CD4-positive, alpha-beta memory T cell (primary cell): Measurements from ENCODE around the gene PGC. TPM values are rescaled to one million over a fixed set of nuclear protein-coding genes. Genes with fewer than 3 reads are reported as not detected.

Experiments used
- CTCF ChIA-PET: fragments of 350-600 bp; sonication (Branson Sonifier 250); formaldehyde crosslinking; loops from one replicate; lab custom pipeline; 2021; ENCODE audit warnings: inconsistent platforms; ENCODE audit not compliant: partially characterized antibody; lab: Charles Lee
- POLR2A ChIA-PET: fragments of 350-600 bp; sonication (Branson Sonifier 250); formaldehyde crosslinking; loops from one replicate; lab custom pipeline; 2021; ENCODE audit not compliant: partially characterized antibody; lab: Charles Lee
- DNase-seq, 5 donors: peaks; one replicate each; pipeline versions ENCODE4 v3.0.0 to v3.0.0-alpha.2; 2020 to 2022; ENCODE audit warnings: mixed read lengths in 1 of 5
- H3K27ac ChIP-seq: one replicate; pipeline ENCODE4 v1.7.0; 2013; ENCODE audit warnings: low read depth, low read length
- H3K27me3 ChIP-seq: 2 replicates; pipeline ENCODE4 v1.7.0; 2013; ENCODE audit warnings: mild to moderate bottlenecking, low read length, moderate library complexity; ENCODE audit not compliant: insufficient read depth
- H3K36me3 ChIP-seq: 2 replicates; pipeline ENCODE4 v1.7.0; 2013; ENCODE audit warnings: mild to moderate bottlenecking, low read length, moderate library complexity; ENCODE audit not compliant: insufficient read depth
- H3K4me1 ChIP-seq: 2 replicates; pipeline ENCODE4 v1.7.0; 2013; ENCODE audit warnings: mild to moderate bottlenecking, low read length, moderate library complexity; ENCODE audit not compliant: insufficient read depth
- H3K4me3 ChIP-seq, 2 donors: one replicate each; pipeline ENCODE4 v1.7.0; 2013; ENCODE audit warnings: low read length in 2 of 2, mild to moderate bottlenecking in 1 of 2
- H3K9me3 ChIP-seq, 2 donors: one replicate each; pipeline ENCODE4 v1.7.0; 2013; ENCODE audit warnings: low read length in 2 of 2, control low read depth in 1 of 2; ENCODE audit not compliant: control insufficient read depth in 1 of 2
- H3K27ac Mint-ChIP-seq, 7 donors: one replicate each; pipeline ENCODE4 v1.8.0; 2020 to 2021; ENCODE audit warnings: mixed read lengths in 7 of 7, mild to moderate bottlenecking in 6 of 7, inconsistent platforms in 3 of 7, moderate library complexity in 3 of 7
- H3K27me3 Mint-ChIP-seq, 2 donors: one replicate each; pipeline ENCODE4 v1.8.0; 2020 to 2021; ENCODE audit warnings: mixed read lengths in 2 of 2
- H3K36me3 Mint-ChIP-seq, 2 donors: one replicate each; pipeline ENCODE4 v1.8.0; 2020 to 2021; ENCODE audit warnings: mixed read lengths in 2 of 2, inconsistent platforms in 1 of 2, mild to moderate bottlenecking in 1 of 2
- H3K4me1 Mint-ChIP-seq, 4 donors: one replicate each; pipeline ENCODE4 v1.8.0; 2020 to 2021; ENCODE audit warnings: mixed read lengths in 4 of 4, mild to moderate bottlenecking in 1 of 4
- H3K4me3 Mint-ChIP-seq, 8 donors: one replicate each; pipeline ENCODE4 v1.8.0; 2020 to 2021; ENCODE audit warnings: mixed read lengths in 8 of 8, mild to moderate bottlenecking in 7 of 8, moderate library complexity in 6 of 8, inconsistent platforms in 3 of 8
- H3K9me3 Mint-ChIP-seq, 8 donors: one replicate each; pipeline ENCODE4 v1.8.0; 2020 to 2021; ENCODE audit warnings: mixed read lengths in 8 of 8, mild to moderate bottlenecking in 5 of 8, inconsistent platforms in 3 of 8, moderate library complexity in 1 of 8
- intact Hi-C: fragments of 100-400 bp; cut with micrococcal nuclease; formaldehyde crosslinking; loops from one replicate; pipeline ENCODE4 v1.15.1; 2023
- polyA plus RNA-seq, 2 donors: library from polyadenylated mRNA; unstranded; fragments of 300-500 nt; fragmentation: Illumina TruSeq; gene quantifications; one replicate each; pipeline ENCODE4 v1.2.3, GENCODE V29; 2021
- total RNA-seq, 2 experiments: library from RNA; stranded (reverse); gene quantifications; one replicate each; pipeline ENCODE4 v1.2.3, GENCODE V29; 2021

The PGC gene
- total and polyA plus RNA-seq, 4 experiments from 2014 or later: not detected

DNA sequence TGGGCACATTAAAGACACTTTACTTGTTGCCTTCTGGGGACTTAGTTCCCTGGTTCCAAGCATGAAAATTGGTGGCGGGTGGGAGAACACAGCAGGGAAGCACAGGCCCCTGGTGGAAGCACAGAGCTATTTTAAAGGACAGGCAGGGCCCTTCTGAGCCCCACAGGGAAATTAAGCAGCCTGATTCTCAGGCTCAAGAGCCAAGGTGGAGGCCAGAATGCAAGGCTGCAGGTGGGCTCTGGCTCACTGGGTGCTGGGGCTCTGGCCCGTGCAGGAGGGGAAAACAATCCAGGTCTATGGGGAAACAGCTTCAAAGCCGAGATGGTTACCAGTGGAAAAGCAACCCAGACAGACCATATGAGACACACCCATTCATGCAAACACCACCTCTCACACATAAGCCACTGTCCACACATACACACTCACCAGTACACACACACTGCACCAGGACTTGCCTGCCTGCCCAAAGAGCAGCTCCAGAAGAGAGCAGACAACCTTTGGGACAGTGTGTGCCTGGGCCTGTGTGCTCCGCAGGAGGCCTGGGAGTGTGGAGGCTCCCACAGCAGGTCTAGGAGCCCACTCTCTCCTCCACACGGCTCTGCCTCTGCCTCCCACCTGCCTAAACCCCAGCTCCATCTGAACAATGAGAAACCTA, 42.4 kb downstream of the PGC start:
- Mint-ChIP-seq H3K27ac (peak overlapping the region in 1 of 7 donors; percentile 29), H3K36me3 (no peaks in the 10 kb centered on the region), H3K4me1 (peaks cover 24 to 47% (median 38%) of the 10 kb centered on the region in 4 donors), H3K4me3 (no peak overlapping the region), H3K27me3 (no peaks in the 10 kb centered on the region), H3K9me3 (peaks cover 0 to 2% (median 0%) of the 10 kb centered on the region in 8 donors)
- ChIA-PET CTCF (interaction anchor here (1.4 to 3.3 kb wide), 3 partner anchors 12 to 29 kb away, joined by 4 to 13 read pairs (median 9); no protein-coding TSS in a partner anchor), POLR2A (interaction anchor here (5.1 kb wide), 1 partner anchor 29 kb away, joined by 34 read pairs; the partner anchor contains the start of gene TFEB)
- H3K9me3 ChIP-seq: no peaks in the 10 kb centered on the region
- no peak overlapping the region for H3K4me3 ChIP-seq
- H3K27ac ChIP-seq: no peak overlapping the region
- peaks cover 35% of the 10 kb centered on the region for H3K4me1 ChIP-seq
- H3K36me3 ChIP-seq: no peaks in the 10 kb centered on the region
- DNase-seq: no peak
- intact Hi-C loops: no loop called here
- H3K27me3 ChIP-seq: no peaks in the 10 kb centered on the region

DNA sequence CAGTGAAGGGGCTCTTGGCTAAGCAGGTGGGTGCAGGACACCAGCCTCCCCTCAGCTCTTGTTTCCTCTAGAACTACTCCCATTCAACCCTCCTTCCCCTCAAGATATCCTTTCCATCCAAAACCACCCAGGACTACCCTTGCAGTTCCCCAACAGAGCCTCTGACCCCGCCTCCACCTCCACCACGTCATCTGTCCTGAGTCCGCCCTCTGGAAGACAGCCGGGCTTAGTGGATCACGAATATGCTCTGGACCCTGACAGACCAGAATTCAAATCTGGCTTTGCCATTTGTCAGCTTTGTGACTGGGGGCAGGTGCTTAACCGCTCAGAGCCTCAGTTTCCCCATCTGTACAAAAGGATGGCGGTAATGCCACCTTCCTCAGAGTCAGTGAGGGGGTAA, 43.2 kb downstream of the PGC start:
- Mint-ChIP-seq H3K9me3 (peaks cover 0 to 2% (median 0%) of the 10 kb centered on the region in 8 donors), H3K27ac (no peak overlapping the region)

DNA sequence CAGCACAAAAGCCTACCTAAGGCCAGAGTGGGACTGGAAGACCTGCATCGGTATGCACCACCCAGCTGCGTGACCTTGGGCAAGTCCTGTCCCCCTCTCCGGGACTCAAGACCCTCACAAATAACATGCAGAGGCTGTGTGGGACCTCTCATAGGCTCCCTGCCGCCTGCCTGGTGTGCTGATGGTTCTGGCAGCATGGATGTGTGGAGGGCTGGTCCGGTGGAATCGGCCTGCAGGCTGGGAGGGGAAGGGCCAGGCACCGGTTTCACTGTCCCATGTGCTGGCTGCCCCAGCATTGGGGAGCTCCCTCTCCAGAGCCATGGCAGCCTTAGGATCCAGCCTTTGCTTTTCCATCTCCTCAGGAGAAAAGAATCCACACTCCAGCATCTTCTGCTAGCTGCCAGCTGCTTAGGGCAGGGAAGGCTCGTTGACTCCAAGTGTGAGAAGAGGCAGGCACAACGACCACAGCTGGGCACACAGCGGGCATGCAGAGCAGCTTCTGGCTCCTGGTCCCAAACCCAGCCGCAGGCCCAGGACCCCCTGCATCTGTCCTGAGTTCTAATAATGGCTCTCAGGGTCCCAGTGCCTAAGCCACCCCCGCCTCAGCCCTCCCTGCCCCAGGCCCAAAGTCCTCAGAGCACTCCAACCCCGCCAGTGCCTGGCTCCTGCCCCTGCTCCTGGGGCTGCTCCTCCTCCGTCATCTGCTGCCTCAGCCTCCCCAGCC, 44.3 kb downstream of the PGC start:
- intact Hi-C loops: no loop called here
- Mint-ChIP-seq H3K9me3 (no peaks in the 10 kb centered on the region), H3K4me1 (peaks cover 15 to 29% (median 27%) of the 10 kb centered on the region in 4 donors), H3K36me3 (peaks cover 0 to 5% of the 10 kb centered on the region in 2 donors), H3K27me3 (no peaks in the 10 kb centered on the region), H3K4me3 (no peak overlapping the region), H3K27ac (peak overlapping the region in 1 of 7 donors; percentile 37)
- DNase-seq: no peak
- ChIA-PET POLR2A (no interaction called here), CTCF (no interaction called here)
- Histone ChIP-seq H3K27ac (no peak overlapping the region), H3K9me3 (no peaks in the 10 kb centered on the region), H3K27me3 (no peaks in the 10 kb centered on the region), H3K4me3 (no peak overlapping the region), H3K4me1 (peaks cover 26% of the 10 kb centered on the region), H3K36me3 (no peaks in the 10 kb centered on the region)

More for the DNA sequence above, 43.2 kb downstream of the PGC start:
- no peak overlapping the region for H3K4me3 ChIP-seq
- H3K36me3 Mint-ChIP-seq: no peaks in the 10 kb centered on the region
- intact Hi-C loops: no loop called here
- H3K36me3 ChIP-seq: no peaks in the 10 kb centered on the region
- no peaks in the 10 kb centered on the region for H3K9me3 ChIP-seq
- DNase-seq: no peak
- H3K4me1 Mint-ChIP-seq: peaks cover 24 to 40% (median 36%) of the 10 kb centered on the region in 4 donors
- no peak overlapping the region for H3K27ac ChIP-seq
- ChIA-PET POLR2A (no interaction called here), CTCF (interaction anchor here (1.4 to 3.3 kb wide), 3 partner anchors 12 to 30 kb away, joined by 4 to 13 read pairs (median 9); no protein-coding TSS in a partner anchor)
- H3K27me3 ChIP-seq: no peaks in the 10 kb centered on the region
- H3K4me1 ChIP-seq: peaks cover 35% of the 10 kb centered on the region
- H3K27me3 Mint-ChIP-seq: no peaks in the 10 kb centered on the region
- no peak overlapping the region for H3K4me3 Mint-ChIP-seq

DNA sequence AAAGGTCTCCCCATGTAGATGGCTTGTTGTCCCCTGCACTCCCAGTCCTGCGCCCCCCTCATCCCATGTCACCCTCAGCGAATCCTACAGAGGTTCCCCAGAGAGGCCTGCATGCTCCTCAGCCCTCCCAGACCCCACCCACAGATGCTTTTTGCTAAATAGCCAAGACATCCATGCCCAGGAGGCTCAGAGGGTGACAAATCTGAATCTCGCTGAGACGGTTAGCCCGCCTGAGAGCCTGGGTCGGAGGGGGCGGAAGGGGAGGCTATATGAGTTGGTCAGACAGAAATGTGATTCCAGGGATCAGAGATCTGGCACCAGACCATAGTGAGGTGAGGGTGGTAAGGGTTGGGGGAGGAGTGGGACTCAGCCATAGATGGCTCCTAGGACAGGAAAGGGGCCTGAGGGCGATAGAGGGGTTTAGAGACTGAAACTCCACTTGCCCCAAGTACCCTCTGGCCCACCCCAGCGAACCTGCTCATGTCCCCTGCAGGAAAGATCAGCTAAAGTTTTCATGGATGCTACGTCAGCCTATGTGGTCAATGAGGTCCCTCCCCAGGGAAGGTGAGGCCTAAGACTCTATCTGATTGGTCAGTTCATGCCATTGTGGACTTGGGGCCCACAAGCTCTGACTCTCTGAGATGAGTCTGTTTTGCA, 45.0 kb downstream of the PGC start:
- intact Hi-C loops: no loop called here
- Histone ChIP-seq H3K4me3 (no peak overlapping the region), H3K27me3 (no peaks in the 10 kb centered on the region), H3K4me1 (peaks cover 19% of the 10 kb centered on the region), H3K9me3 (no peaks in the 10 kb centered on the region), H3K27ac (no peak overlapping the region), H3K36me3 (no peaks in the 10 kb centered on the region)
- Mint-ChIP-seq H3K27ac (no peak overlapping the region), H3K9me3 (no peaks in the 10 kb centered on the region), H3K4me3 (no peak overlapping the region), H3K36me3 (peaks cover 0 to 6% of the 10 kb centered on the region in 2 donors), H3K27me3 (no peaks in the 10 kb centered on the region), H3K4me1 (peaks cover 8 to 22% (median 20%) of the 10 kb centered on the region in 4 donors)
- ChIA-PET CTCF (no interaction called here), POLR2A (no interaction called here)
- DNase-seq: no peak

DNA sequence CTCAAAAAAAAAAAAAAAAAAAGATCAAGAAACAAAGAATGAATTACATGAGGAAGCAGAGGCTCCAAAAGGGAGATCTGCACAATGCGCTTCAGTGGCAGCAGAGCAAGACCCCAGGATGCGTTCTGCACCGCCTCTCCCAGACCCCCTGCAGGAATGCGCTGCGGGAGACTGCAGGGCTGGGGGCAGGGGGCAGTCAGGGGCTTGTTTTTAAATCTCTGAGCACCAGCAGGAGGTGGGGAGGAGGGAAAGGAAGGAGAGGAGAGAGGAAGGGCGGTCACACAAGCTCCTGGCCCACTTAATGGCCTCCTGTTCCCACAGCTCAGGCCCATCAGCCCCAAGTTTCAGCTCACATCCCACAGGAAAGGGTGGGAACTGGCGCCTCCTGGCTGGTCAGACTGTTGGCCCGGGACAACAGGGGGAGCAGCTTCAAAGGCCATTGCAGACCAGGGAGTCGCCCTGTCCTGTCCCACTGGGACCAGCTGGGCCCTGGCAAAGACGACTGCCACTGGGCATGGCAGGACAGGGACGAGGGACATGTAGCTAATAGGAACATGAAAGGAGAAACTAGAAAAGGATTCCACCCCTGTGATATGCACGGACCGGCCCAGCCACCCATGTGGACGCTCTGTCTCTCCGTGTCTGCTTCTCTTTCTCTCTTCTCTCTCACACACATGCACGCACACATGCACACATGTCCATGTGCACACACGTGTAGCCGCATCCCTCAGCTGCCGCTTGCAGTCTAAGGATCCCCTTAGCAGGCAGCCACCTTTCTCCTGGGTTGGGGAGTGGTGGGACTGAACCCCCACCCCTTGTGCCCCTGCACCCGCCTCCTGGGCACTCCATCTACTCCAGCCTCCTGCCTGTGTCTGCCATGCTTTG, 46.5 kb downstream of the PGC start:
- Mint-ChIP-seq H3K27ac (peak overlapping the region in 5 of 7 donors; percentile 12 to 77 (median 37)), H3K9me3 (no peaks in the 10 kb centered on the region), H3K36me3 (peaks cover 0 to 8% of the 10 kb centered on the region in 2 donors), H3K4me1 (peaks cover 0 to 12% (median 8%) of the 10 kb centered on the region in 4 donors), H3K4me3 (no peak overlapping the region), H3K27me3 (no peaks in the 10 kb centered on the region)
- POLR2A ChIA-PET: no interaction called here
- Histone ChIP-seq H3K27ac (no peak overlapping the region), H3K4me1 (peaks cover 4% of the 10 kb centered on the region), H3K9me3 (no peaks in the 10 kb centered on the region), H3K4me3 (no peak overlapping the region), H3K27me3 (no peaks in the 10 kb centered on the region), H3K36me3 (no peaks in the 10 kb centered on the region)
- intact Hi-C loops: no loop called here
- DNase-seq: no peak
- CTCF ChIA-PET: no interaction called here

DNA sequence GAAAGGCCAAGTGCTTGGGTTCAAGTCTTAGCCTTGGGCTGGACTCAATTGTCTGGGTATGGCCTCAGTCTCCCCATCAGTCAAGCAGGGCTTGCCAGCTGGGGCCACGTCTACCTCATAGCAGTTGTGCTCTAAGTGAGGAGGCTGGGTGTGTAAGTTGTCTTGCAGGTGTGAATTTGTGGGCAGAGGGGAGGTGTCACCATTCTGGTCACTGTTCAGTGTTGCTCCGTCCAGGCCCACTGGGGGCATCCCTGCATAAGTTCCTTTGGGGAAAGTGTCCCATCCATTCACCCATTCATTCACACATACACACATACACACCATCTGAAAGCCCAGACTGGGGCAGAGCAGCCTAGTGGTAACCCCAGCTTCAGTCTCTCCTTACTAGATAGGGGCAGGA, 48.1 kb downstream of the PGC start:
- DNase-seq: no peak
- no peaks in the 10 kb centered on the region for H3K27me3 ChIP-seq
- no peak overlapping the region for H3K27ac ChIP-seq
- intact Hi-C loops: no loop called here
- no peaks in the 10 kb centered on the region for H3K36me3 ChIP-seq
- no peaks in the 10 kb centered on the region for H3K9me3 ChIP-seq
- Mint-ChIP-seq H3K27me3 (no peaks in the 10 kb centered on the region), H3K9me3 (no peaks in the 10 kb centered on the region), H3K4me1 (peaks cover 0 to 9% (median 2%) of the 10 kb centered on the region in 4 donors), H3K4me3 (no peak overlapping the region), H3K27ac (no peak overlapping the region), H3K36me3 (peaks cover 0 to 8% of the 10 kb centered on the region in 2 donors)
- ChIA-PET POLR2A (no interaction called here), CTCF (no interaction called here)
- H3K4me1 ChIP-seq: no peaks in the 10 kb centered on the region
- H3K4me3 ChIP-seq: no peak overlapping the region
